GM20000 (cell line): ENCODE measurements around the gene ABHD17A.

Experiments used
- DNase-seq: peaks from one replicate; pipeline ENCODE4 v3.0.0; 2012; ENCODE audit warnings: low spot score
- TF ChIP-seq, protein P1 (sequence below): IDR thresholded peaks from 2 replicates; pipeline ENCODE4 v1.5.1; 2012; ENCODE audit warnings: mild to moderate bottlenecking, control low read depth; ENCODE audit errors: extremely low read depth, missing control alignments

The ABHD17A gene

DNA sequence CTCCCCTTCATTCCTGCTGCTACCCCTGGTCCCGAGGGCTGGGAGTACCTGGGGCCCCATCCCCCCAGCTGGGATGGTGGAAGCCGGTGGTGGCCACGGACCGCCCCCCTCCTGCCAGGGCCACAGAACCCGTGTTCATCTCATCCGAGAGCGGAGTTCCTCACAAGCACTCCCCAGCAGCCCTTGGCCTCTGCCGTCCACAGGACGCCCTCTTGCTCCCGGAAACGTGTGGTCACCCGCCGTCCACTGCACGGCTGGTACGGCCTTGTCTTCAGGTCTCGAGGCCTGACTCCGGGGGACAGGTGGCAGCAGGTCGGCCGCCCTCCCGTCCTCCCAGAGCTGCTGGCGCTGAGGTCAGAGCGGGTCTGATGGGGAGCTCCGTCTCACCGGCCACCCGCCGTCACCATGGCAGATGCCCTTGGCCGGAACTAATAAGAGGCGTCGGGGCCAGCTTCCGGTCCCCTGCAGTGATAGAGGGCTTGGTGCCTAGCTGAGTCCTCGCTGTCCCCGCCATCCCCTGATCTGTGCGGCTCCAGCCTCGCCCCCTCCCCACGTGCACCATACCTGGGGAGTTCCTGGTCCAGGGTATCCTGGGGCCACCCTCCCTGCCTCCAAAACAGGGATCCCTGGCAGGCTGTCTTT is 39.1 kb upstream of the ABHD17A start:
- DNase-seq = no peak
- TF ChIP-seq, protein P1, sequence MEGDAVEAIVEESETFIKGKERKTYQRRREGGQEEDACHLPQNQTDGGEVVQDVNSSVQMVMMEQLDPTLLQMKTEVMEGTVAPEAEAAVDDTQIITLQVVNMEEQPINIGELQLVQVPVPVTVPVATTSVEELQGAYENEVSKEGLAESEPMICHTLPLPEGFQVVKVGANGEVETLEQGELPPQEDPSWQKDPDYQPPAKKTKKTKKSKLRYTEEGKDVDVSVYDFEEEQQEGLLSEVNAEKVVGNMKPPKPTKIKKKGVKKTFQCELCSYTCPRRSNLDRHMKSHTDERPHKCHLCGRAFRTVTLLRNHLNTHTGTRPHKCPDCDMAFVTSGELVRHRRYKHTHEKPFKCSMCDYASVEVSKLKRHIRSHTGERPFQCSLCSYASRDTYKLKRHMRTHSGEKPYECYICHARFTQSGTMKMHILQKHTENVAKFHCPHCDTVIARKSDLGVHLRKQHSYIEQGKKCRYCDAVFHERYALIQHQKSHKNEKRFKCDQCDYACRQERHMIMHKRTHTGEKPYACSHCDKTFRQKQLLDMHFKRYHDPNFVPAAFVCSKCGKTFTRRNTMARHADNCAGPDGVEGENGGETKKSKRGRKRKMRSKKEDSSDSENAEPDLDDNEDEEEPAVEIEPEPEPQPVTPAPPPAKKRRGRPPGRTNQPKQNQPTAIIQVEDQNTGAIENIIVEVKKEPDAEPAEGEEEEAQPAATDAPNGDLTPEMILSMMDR = no peak

DNA sequence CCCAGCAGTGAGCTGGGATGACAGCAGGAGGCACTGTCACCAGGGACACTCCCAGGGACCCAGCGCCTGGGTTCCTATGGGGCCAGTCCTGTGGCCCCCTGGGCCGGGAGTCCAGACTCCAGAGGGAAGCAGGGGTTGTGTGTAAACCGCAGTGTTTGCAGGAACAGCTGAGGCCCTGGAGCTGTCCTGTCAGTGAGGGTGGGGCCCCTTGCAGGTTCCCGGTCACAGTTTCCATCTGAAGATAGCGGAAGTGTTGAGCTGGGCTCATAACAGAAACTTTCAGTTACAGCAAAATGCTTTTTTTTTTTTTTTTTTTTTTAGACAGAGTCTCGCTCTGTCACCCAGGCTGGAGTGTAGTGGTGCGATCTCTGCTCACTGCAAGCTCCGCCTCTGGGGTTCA is 38.0 kb upstream of the ABHD17A start:
- DNase-seq = peak; percentile 71
- TF ChIP-seq, protein P1 = no peak

DNA sequence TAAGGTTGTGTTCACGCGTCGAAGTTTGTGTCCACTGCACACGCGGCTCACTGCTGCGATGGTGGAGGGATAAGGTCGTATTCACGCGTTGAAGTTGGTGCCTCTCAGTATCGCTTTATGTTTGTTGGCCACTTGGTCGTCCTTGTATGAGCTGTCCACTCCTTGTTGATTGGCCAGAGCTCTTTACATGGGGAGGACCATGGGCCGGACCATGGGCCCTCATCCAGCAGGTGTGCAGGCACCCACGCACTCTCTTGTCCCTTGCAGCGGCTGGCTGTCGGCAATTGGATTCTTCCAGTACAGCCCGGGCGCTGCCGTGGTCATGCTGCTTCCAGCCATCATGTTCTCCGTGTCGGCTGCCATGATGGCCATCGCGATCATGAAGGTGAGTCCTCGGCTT is 37.5 kb upstream of the ABHD17A start:
- no peak for DNase-seq
- TF ChIP-seq, protein P1 = no peak

DNA sequence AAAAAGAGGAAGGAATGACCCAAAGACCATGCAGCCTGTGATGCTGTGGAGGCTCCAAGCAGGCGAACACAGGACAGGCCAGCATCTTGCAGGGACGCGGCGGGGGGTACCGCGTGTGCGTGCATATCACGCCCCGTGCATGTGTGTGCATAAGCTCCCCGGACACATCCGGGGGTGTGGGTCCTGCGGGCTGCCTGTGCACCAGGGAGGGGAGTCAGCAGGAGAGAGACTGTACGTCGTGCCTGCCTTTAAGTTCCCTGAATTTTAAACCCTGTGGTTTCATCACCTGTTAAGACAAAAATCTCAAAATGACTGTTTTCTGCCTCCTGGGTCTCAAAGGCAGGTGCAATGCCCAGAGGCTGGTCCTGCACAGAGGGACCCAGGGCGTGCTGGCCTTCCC is 36.5 kb upstream of the ABHD17A start:
- TF ChIP-seq, protein P1 = no peak
- DNase-seq = no peak

DNA sequence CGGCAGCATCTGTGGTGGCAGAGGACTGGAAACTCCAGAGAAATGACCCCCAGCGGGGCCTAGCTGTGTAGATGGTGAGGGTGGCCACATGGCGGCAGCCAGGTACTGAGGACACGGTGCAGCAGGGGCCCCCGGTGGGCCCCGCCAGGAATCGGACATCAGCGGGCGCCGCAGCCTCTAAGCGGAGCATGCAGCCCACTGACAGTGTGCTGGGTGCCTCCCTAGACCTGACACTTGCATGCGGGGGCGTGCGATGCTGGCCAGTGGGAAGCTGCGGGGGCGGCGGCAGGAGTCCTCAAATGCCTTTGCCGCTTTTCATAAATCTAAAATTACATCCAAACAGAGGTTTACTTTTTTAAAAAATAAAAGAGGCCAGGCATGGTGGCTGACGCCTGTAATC is 36.0 kb upstream of the ABHD17A start:
- TF ChIP-seq, protein P1 = no peak
- DNase-seq = no peak

DNA sequence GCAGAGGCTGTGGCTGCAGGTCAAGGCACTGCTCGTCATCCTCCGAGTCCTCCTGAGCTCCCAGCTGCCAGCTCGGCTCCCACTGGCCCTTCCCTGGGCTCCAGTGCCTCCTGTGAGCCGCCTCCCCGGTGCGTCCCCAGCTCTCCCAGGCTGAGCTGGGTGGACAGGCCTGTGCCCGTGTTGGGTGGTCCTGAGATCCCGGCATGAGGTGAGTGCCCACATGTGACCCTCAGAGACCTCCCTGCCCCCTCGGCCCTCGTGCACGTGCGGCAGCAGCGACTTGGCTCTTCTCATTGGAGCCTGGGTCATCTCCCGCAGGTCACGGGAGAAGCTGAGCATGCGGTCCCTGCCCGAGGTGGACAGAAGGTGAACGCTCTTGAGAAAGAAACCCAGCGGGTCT is 35.3 kb upstream of the ABHD17A start:
- TF ChIP-seq, protein P1 = no peak
- no peak for DNase-seq

DNA sequence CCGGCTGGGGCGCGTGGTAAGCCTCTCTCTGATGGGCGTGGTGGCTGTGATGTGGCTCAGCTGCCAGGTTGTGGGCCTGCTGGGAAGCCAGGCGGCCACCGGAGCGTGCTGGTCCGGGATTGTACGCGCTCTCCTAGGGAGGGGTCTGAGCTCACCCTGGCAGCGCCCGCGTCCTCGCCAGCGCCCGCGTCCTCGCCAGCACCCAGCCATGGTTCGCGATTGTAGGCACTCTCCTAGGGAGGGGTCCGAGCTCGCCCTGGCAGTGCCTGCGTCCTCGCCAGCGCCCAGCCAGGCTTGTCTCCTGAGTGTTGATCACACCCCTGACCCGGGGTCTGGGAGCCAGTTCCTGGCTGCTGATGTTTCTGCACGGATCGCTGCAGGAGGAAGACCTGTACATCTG is 33.7 kb upstream of the ABHD17A start:
- TF ChIP-seq, protein P1 = no peak
- DNase-seq = no peak
